Neutrophil (primary cell): ENCODE results near the gene PLEKHG5.

Source experiments
- H3K27ac ChIP-seq: fragments of 200-600 bp; sonication (generic); 2 replicates; pipeline ENCODE4 v1.5.1; 2016; ENCODE audit warnings: mild to moderate bottlenecking, moderate library complexity
- H3K27me3 ChIP-seq: fragments of 200-600 bp; sonication (generic); 2 replicates; pipeline ENCODE4 v1.6.0; 2016; ENCODE audit warnings: mild to moderate bottlenecking
- H3K36me3 ChIP-seq: fragments of 200-600 bp; sonication (generic); 2 replicates; pipeline ENCODE4 v1.5.1; 2017
- H3K4me1 ChIP-seq, 2 experiments: fragments of 200-600 bp in 1 of 2; sonication (generic) in 1 of 2; 1 replicate in 1 of 2; 2 replicates in 1 of 2; pipeline versions ENCODE4 v1.5.1 to v1.6.1; 2013 to 2016; ENCODE audit warnings: low read depth in 1 of 2, low read length in 1 of 2, mild to moderate bottlenecking in 1 of 2, moderate library complexity in 1 of 2; ENCODE audit not compliant: control insufficient read depth in 1 of 2, insufficient read depth in 1 of 2
- H3K4me3 ChIP-seq, 2 experiments: fragments of 200-600 bp in 1 of 2; sonication (generic) in 1 of 2; 1 replicate in 1 of 2; 2 replicates in 1 of 2; pipeline ENCODE4 v1.5.1; 2013 to 2016; ENCODE audit warnings: low read depth in 1 of 2, low read length in 1 of 2, mild to moderate bottlenecking in 1 of 2, moderate library complexity in 1 of 2
- H3K9me3 ChIP-seq: fragments of 200-600 bp; sonication (generic); 2 replicates; pipeline ENCODE4 v1.5.1; 2016
- CTCF ChIP-seq: fragments of 200-600 bp; sonication (generic); IDR thresholded peaks from 2 replicates; pipeline ENCODE4 v1.5.1; 2016; ENCODE audit warnings: antibody characterized with exemption

PLEKHG5 gene

GRCh38 chr1:6486433-6487011 is 4.9 kb downstream of the PLEKHG5 start:
- Histone ChIP-seq H3K27ac (no peak overlapping the region), H3K9me3 (no peaks in the 10 kb centered on the region), H3K27me3 (peaks cover 100% of the 10 kb centered on the region), H3K4me3 (no peak overlapping the region), H3K36me3 (no peaks in the 10 kb centered on the region), H3K4me1 (peaks cover 0 to 8% of the 10 kb centered on the region in 2 experiments)
- peak; percentile 52 for TF ChIP-seq CTCF

- Histone ChIP-seq H3K27ac (no peak overlapping the region), H3K4me3 (no peak overlapping the region), H3K4me1 (peaks cover 0 to 6% of the 10 kb centered on the region in 2 experiments), H3K27me3 (peaks cover 96% of the 10 kb centered on the region), H3K36me3 (no peaks in the 10 kb centered on the region), H3K9me3 (no peaks in the 10 kb centered on the region)
- TF ChIP-seq CTCF = no peak
These were observed 6.0 kb downstream of the PLEKHG5 start for GRCh38 chr1:6485168-6486101.

- H3K36me3 ChIP-seq = no peaks in the 10 kb centered on the region
- H3K27me3 ChIP-seq = peaks cover 95% of the 10 kb centered on the region
- H3K9me3 ChIP-seq = no peaks in the 10 kb centered on the region
- no peak overlapping the region for H3K27ac ChIP-seq
- no peak for TF ChIP-seq CTCF
- no peaks in the 10 kb centered on the region for H3K4me1 ChIP-seq
- no peak overlapping the region for H3K4me3 ChIP-seq
These were observed 6.7 kb downstream of the PLEKHG5 start for GRCh38 chr1:6484826-6485167.

GRCh38 chr1:6483761-6484117 is 7.7 kb downstream of the PLEKHG5 start:
- TF ChIP-seq CTCF = no peak
- H3K27ac ChIP-seq = no peak overlapping the region
- H3K27me3 ChIP-seq = peaks cover 87% of the 10 kb centered on the region
- H3K4me3 ChIP-seq = no peak overlapping the region
- no peaks in the 10 kb centered on the region for H3K4me1 ChIP-seq
- H3K9me3 ChIP-seq = no peaks in the 10 kb centered on the region
- no peaks in the 10 kb centered on the region for H3K36me3 ChIP-seq

- H3K9me3 ChIP-seq = no peaks in the 10 kb centered on the region
- no peak overlapping the region for H3K27ac ChIP-seq
- H3K4me1 ChIP-seq = no peaks in the 10 kb centered on the region
- no peak for TF ChIP-seq CTCF
- H3K27me3 ChIP-seq = peaks cover 82% of the 10 kb centered on the region
- no peak overlapping the region for H3K4me3 ChIP-seq
- H3K36me3 ChIP-seq = no peaks in the 10 kb centered on the region
These were observed 8.3 kb downstream of the PLEKHG5 start for GRCh38 chr1:6483017-6483760.
